Cardiac septum (tissue), 1 donor: ENCODE results near the gene SMYD5. TPM values are rescaled to one million over a fixed set of nuclear protein-coding genes. Genes with fewer than 3 reads are reported as not detected.

Experiments
- DNase-seq: peaks from one replicate; pipeline ENCODE4 v3.0.0-alpha.2; 2020; ENCODE audit warnings: low spot score
- intact Hi-C: fragments of 100-400 bp; cut with DNase I; formaldehyde crosslinking; loops from one replicate; pipeline ENCODE4 v1.14.0; 2022
- total RNA-seq: library from RNA; stranded (reverse); fragmentation: NEBNext Ultra II Directional; extraction: Animal tissue kit (Norgen Biotek cat#: 25700); gene quantifications from one replicate; pipeline ENCODE4 v1.2.1, GENCODE V29; 2021
- donor health status: DM: no; HTN: no; CAD: no.

Gene SMYD5
- total RNA-seq, 1 donor from 2014 or later = 24.7 TPM

DNA sequence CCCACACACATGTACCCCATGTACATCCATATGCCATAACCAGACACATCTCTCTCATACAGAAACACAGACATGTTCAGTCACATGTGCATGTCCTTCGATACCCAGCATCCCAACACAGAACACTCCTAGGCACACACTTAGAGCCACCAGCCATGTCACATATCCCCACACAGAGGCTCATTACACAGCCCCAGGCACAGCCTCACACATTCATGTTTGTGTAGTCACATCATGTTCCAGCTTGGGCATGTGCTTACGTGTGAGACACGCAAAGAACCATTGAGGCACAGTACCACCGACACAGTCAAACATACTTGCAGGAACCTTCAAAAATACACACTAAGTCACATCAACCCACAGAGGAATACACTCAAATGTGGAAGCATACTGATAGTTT, 53.0 kb downstream of the SMYD5 start:
- no peak for DNase-seq
- intact Hi-C loops = no loop called here

DNA sequence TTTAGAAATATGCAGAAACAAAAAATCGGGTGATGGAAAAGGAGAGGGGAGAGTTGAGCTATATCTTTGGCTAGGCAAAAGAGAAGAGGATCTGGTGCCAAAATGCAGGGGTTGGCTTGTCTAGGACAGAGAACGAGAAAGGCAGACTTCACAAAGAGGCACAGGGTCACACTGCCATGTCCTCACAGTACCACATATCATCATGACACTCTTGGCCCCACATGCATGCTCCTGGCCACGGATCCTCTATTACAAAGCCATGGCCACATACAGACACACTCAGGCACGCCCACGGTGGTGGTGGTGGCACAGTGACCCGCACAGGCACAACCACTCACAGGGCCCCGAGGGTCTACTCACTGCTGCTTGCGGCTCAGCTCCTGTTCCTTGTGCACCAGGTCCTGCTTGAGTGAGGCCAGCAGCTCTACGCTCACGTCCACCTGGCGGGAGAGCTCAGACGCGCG, 54.4 kb downstream of the SMYD5 start:
- peak; percentile 68 for DNase-seq
- intact Hi-C loops = no loop called here

DNA sequence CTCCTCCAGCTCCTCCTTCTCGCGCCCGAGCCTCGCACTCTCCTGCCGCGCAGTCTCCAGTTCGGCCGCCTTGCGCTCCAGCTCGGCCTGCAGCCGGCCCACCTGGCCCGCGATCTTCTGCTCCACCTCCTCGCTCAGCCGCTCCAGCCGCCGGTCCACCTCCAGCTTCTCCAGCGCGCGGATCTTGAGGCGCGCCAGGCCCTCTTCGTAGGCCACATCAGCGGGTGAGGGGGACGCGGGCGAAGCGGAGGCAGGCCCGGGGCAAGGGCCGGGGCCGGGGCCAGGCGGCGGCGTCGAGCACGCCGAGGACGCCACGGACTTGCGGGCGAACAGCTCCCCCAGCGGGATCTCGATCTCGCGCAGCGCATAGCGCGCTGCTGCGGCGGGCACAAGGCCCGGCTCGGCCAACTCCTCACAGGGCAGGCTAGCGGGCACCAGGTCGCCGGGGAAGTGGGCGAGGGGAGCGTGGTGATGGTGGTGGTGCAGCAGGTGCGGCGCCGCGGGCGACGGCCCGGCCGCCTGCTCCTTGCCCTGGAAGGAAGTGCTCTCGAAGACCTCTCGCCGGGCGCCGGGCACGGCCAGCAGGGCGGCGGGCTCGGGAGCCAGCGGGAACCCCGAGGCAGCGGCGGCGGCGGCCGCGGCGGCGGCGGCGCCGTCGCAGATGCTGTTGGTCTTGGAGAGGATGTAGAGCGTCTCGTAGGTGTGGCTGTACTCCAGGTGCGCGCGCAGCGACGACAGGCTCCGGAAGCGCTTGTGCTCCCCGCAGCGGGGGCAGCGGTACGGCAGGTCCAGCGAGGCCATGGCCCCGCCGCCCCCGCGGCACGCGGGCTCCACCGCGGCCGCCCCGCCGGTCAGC, 55.0 kb downstream of the SMYD5 start:
- peak; percentile 71 for DNase-seq
- intact Hi-C loops = no loop called here

DNA sequence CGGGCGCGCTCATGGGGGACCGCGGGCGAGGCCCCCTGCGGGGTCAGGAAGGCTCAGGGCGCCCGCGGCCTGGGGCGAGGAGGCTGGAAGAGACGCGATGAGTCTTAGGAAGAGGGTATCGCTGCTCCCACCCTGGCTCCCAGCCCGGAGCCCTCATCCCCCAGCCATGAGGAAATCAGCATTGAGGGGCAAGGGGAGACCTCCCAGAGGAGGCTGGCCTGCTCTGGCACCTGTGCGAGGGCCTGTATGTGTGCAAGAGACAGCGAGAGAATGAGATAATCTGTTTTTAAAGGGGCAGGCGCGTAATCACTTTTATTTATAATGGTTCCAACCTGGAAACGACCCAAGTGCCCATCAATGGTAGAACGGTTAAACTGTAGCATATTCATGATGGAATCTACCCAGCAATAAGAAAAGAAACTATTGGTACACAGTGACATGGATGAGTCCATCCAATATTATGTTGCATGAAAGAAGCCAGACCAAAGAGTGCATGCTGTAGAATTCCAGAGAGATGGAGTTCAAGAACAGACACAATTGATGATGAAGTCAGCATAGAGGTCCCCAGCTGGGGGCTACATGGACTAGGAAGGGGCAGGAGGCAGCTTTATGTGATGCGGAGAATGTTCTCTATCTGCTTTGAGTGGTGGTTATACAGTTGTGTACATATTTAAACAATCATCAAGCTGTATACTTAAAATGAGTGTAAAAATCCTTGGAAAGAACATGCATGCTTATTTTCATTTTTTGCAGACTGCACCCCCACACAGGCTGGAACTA, 55.8 kb downstream of the SMYD5 start:
- intact Hi-C loops = no loop called here

DNA sequence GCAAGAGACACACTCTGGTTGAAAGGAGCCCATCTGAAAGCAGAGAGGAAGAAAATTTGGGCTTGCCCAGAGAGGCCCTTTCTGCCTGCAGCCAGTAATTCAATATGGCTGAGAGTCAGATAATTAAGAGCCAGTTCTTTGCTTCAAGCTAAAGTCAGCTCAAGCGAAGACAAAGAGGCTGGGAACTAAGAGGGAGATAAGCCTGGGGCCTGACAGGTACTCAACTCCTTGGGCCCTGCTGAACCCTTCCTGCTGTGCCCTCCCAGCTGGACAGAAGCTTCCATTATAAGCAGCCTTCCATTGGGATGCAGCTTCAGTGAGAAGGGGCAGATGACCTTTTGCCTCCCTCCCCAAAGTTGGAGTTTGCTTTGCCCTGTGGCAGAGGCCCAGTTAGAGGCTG, 58.2 kb downstream of the SMYD5 start:
- intact Hi-C loops = no loop called here
- no peak for DNase-seq

More for the DNA sequence above, 55.8 kb downstream of the SMYD5 start:
- no peak for DNase-seq

Other genes with a start within 250 kb of the SMYD5 start
- gene SFXN5, start 142.5 kb upstream of the SMYD5 start, total RNA-seq = 13.3 TPM
- 38.1 TPM for gene RAB11FIP5, start 101.3 kb upstream of the SMYD5 start, total RNA-seq
- not detected for gene NOTO, start 11.7 kb upstream of the SMYD5 start, total RNA-seq
- gene PRADC1, start 19.0 kb downstream of the SMYD5 start, total RNA-seq = 85.8 TPM
- 186 TPM for gene CCT7, start 20.1 kb downstream of the SMYD5 start, total RNA-seq
- gene FBXO41, start 70.2 kb downstream of the SMYD5 start, total RNA-seq = 1.3 TPM
- not detected for gene EGR4, start 79.3 kb downstream of the SMYD5 start, total RNA-seq
- 11.6 TPM for gene ALMS1, start 171.6 kb downstream of the SMYD5 start, total RNA-seq